Hepatic stellate cell (primary cell): ENCODE measurements around the gene FANCE.
"Not testable (repeated sequence)": the region's sequence is repeated elsewhere in the genome, so short reads cannot be mapped to it uniquely, and the experiment has no call there.

ENCODE experiments used
- DNase-seq: peaks from one replicate; pipeline ENCODE4 v3.0.0; 2011; ENCODE audit warnings: low spot score

FANCE gene

DNA sequence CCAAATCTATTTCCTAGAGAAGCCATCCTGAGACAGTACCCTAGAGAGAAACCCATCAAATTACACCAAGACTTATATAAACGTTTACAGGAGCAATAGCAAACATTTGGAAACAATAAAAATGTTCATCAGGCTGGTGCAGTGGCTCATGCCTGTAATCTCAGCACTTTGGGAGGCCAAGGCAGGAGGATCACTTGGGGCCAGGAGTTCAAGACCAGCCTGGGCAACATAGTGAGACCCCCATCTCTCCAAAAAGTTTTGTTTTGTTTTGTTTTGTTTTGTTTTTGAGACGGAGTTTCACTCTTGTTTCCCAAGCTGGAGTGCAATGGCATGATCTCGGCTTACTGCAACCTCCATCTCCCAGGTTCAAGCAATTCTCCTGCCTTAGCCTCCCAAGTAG lies 19.4 kb upstream of the FANCE start:
- not testable (repeated sequence) for DNase-seq

- DNase-seq: no peak
Measured at GRCh38 chr6:35435074-35435837, 16.9 kb upstream of the FANCE start.

- no peak for DNase-seq
Measured at GRCh38 chr6:35436071-35436857, 15.9 kb upstream of the FANCE start.

DNA sequence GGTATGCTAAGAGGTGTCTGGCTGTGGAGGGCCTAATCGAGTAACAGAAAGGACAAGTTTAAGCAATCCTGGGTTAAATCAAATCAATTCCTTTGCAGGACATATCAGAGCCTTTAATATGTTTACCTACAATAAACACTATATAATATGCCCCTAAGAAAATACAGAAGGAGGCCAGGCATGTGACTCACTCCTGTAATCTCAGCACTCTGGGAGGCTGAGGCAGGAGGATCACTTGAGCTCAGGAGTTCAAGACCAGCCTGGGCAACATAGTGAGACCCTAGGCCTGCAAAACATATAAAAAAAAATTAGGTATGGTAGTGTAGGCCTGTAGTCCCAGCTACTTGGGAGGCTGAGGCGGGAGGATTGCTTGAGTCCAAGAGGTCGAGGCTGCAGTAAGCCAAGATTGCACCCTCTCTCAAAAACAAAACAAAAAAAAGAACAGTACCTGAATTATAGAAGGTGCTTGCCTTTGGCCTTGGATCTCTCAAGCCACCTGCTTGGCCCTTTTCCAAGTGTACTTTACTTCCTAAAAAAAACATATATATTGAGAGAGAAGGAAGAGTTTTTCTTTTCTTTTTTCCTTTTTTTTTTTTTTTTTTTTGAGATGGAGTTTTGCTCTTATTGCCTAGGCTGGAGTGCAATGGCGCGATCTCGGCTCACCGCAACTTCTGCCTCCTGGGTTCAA lies 13.6 kb upstream of the FANCE start:
- not testable (repeated sequence) for DNase-seq

DNA sequence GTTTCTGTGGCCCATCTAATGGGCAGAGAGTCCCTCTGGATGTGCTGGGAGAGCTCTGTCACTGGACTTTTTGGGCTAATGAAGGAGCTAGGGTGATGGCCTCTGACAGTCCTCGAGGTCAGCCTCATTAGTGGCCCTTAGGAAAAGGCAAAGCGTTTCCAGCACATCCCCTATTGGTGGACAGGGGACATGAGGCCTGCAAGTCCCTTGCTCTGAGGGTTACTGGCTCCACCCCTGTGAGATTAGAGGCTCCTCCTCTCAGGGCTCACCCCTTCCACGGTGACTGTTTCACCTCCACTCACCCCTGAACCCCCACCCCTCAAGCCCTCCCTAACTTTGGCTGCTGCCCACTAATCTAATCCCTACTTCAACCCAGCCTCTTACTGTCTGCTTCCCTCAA lies 12.8 kb upstream of the FANCE start:
- DNase-seq: no peak

GRCh38 chr6:35441205-35441604 lies 10.9 kb upstream of the FANCE start:
- DNase-seq: no peak

DNA sequence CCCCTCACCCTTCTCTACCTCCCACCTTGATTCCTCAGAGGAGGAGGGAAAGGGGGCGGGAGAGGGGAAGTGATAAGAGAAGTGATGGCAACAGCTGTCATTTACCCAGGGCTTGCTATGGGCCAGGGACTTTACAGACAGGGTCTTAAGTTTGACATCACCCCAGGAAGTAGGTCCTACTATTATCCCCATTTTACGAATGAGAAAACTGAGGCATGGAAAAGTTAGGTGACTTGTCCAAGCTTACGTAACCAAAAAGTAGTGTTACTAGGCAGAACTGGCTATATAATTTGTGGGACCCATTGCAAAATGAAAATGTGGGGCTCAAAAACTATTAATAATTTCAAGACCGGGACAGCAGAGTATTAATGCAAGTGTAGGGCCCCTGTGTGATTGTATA lies 10.5 kb upstream of the FANCE start:
- DNase-seq: no peak

DNA sequence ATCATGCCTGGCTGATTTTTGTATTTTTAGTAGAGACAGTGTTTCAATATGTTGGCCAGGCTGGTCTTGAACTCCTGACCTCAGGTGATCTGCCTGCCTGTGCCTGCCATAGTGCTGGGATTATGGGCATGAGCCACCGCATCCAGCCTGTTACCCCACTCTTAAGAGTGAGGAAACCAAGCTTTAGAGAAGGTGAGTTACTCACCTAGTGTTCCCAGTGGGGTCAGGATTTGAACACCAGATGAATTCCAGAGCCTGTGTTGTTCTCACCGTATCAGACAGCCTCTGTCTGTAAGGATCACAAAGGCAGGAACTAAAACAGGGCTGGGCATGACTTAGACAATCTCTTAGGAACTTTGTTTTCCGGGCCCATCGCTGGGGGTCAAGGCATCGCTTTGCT lies 9.4 kb upstream of the FANCE start:
- no peak for DNase-seq

- no peak for DNase-seq
Measured at GRCh38 chr6:35443341-35444030, 8.7 kb upstream of the FANCE start.

DNA sequence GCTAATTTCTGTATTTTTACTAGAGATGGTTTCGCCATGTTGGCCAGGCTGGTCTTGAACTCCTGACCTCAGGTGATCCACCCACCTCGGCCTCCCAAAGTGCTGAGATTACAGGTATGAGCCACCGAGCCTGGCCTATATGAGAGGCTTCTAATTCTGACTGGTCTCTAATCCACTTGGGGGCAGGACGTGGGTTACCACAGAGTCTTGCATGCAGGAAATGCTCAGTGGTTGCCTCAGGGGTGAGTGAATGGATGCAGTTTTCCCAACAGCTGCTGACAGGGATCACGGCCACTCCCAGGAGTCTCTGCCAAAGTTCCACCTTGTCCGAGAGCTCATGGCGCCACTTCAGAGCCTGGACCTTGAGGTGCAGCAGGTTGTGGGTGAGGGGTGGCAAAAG lies 6.4 kb upstream of the FANCE start:
- no peak for DNase-seq

DNA sequence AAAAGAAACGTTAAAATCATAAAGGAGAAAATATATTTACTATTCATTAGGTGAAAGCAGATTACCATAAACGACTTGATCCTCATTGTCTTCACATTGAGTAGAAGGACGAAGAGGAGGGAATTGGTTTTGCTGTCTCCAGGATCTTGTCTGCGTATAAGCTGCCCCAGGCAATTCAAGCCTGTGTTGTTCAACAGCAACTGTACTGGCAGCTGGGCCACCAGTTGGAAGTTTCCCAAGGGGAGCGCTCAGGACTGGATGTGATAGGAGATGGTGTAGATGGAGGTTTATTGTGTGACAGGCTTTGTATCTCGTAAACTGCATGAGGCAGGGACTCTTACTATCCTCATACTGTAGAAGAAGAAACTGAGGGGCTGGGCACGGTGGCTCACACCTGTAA lies 3.9 kb upstream of the FANCE start:
- no peak for DNase-seq

- DNase-seq: peak; percentile 86
Measured at GRCh38 chr6:35449287-35449881, 2.8 kb upstream of the FANCE start.

GRCh38 chr6:35451354-35452182 lies 570 bp upstream of the FANCE start:
- no peak for DNase-seq

DNA sequence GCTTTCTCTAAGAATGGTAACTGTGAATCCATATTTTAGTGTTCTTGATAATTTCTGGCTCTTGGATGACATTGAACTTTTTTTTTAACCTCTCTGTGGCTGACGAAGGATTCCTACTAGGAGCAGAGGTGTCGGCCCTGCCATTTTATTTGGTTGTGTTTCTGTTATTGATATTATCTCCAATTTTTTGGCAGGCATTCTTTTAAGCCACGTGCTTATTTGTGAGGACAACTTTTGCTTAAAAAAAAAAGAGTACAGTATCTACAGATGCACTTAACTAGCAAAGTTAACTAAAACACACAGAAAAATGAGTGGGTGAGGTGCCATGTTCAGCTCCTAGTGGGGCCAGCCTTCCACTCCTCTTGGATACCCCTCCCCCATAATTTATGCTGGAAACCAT lies 1.1 kb downstream of the FANCE start:
- no peak for DNase-seq

- DNase-seq: no peak
Measured at GRCh38 chr6:35454391-35455110, 2.4 kb downstream of the FANCE start.

DNA sequence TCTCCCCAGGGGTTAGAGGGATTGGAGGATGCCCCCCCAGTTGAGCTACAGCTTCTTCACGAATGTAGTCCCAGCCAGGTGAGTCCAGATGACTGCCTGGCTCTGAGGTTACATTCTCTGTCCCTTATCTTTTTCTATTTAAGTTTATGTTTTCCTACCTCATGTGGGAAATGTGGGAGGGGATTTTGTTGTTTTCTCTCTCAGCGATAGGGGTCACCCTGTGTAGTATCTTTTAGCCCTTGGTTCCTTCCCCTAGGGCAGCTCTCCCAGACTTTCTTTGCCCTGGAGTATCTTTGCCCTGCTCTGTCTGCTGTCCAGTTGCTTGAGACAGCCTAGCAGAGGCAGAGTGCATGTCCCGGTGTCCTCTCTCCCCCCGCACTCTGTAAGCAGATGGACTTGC lies 5.8 kb downstream of the FANCE start:
- no peak for DNase-seq

DNA sequence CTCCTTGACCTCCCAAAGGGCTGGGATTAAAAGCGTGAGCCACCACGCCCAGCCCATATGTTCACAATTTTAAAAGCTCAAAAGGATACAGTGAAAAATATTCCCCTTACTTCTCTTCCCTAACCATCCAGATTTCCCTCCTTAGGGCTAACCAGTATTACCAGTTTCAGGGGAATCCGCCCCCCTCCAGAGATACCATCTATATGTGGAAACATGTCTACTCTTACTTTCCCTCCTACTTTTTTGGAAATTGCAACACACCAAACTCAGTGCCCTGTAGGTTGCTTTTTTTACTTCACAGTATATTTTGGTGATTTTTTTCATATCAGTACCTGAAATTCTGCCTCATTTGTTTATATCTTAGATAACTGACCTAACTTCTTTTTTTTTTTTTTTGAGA lies 9.1 kb downstream of the FANCE start:
- no peak for DNase-seq

GRCh38 chr6:35463292-35463691 lies 11.2 kb downstream of the FANCE start:
- no peak for DNase-seq

DNA sequence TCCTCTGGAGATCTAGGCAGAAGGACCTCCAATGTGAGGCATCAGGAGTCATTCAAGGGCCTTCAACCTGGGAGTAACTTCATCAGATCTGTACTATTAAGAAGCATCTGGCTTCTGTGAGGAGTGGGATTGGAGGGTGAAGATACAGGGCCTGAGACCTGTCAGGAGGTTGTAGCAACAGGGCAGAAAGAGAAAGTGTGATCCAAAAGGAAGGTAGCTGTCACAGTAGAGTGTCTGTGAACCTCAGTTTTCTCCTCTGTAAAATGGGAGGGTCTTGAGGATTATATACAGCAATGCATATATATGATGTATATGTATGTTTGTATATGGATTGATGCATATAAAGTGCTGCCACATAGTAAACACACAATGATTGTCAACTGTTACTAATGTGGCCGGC lies 13.5 kb downstream of the FANCE start:
- DNase-seq: no peak

- DNase-seq: peak; percentile 96
Measured at GRCh38 chr6:35468181-35468979, 16.2 kb downstream of the FANCE start, which contains the start of gene RPL10A. Gene RPL10A, plus strand, starts transcription at chr6:35468401. Its CDS starts 34 bp downstream, at chr6:35468435.
